HepG2 (cell line): Measurements from ENCODE around the gene TACC3. TPM values are rescaled to one million over a fixed set of nuclear protein-coding genes. Genes with fewer than 3 reads are reported as not detected.

Experiments used
- CHCHD3 ChIP-seq: sonication (generic); formaldehyde crosslinking; IDR thresholded peaks from 2 replicates; pipeline ENCODE4 v1.8.0; 2022; ENCODE audit warnings: mild to moderate bottlenecking, missing genetic modification reagents, moderate library complexity
- HDAC6 ChIP-seq: fragments of 200-600 bp; sonication (generic); IDR thresholded peaks from 2 replicates; pipeline ENCODE4 v1.7.0; 2017; ENCODE audit warnings: mild to moderate bottlenecking, antibody characterized with exemption, low read length, low read depth
- HNF4A ChIP-seq: sonication (generic); formaldehyde crosslinking; IDR thresholded peaks from 2 replicates; pipeline ENCODE4 v1.4.0; 2020; ENCODE audit warnings: missing genetic modification reagents
- HNRNPH1 ChIP-seq: fragments of 200-400 bp; formaldehyde crosslinking; optimal IDR thresholded peaks from 2 replicates; pipeline ENCODE3; 2017; ENCODE audit warnings: mild to moderate bottlenecking, low read depth, low read length
- KDM5A ChIP-seq: fragments of 200-600 bp; sonication (generic); IDR thresholded peaks from 2 replicates; pipeline ENCODE4 v1.7.0; 2018; ENCODE audit warnings: antibody characterized with exemption, mild to moderate bottlenecking, low read length, borderline replicate concordance
- MIXL1 ChIP-seq: IDR thresholded peaks from 2 replicates; pipeline ENCODE4 v1.6.1; 2016
- REXO4 ChIP-seq: sonication (generic); formaldehyde crosslinking; IDR thresholded peaks from 2 replicates; pipeline ENCODE4 v1.8.0; 2022; ENCODE audit warnings: missing genetic modification reagents, mild to moderate bottlenecking, borderline replicate concordance
- RFXAP ChIP-seq: sonication (generic); formaldehyde crosslinking; IDR thresholded peaks from 2 replicates; pipeline ENCODE4 v1.4.0; 2020; ENCODE audit warnings: missing genetic modification reagents, borderline replicate concordance
- TOE1 ChIP-seq: sonication (generic); formaldehyde crosslinking; IDR thresholded peaks from 2 replicates; pipeline ENCODE4 v1.4.0; 2020; ENCODE audit warnings: mild to moderate bottlenecking, missing genetic modification reagents
- YY1 ChIP-seq: IDR thresholded peaks from 2 replicates; pipeline ENCODE4 v1.6.1; 2011; ENCODE audit warnings: low read length, low read depth, moderate library complexity, mild to moderate bottlenecking; ENCODE audit not compliant: insufficient read depth, insufficient replicate concordance
- ZFP82 ChIP-seq: sonication (generic); formaldehyde crosslinking; IDR thresholded peaks from 2 replicates; pipeline ENCODE4 v1.5.1; 2020; ENCODE audit warnings: mild to moderate bottlenecking, missing genetic modification reagents, borderline replicate concordance
- ZNF101 ChIP-seq: sonication (generic); formaldehyde crosslinking; IDR thresholded peaks from 2 replicates; pipeline ENCODE4 v1.4.0; 2020; ENCODE audit warnings: mild to moderate bottlenecking, low read depth, missing genetic modification reagents, borderline replicate concordance
- ZNF564 ChIP-seq: sonication (generic); formaldehyde crosslinking; IDR thresholded peaks from 2 replicates; pipeline ENCODE4 v1.8.1; 2023; ENCODE audit warnings: mild to moderate bottlenecking, missing genetic modification reagents
- ZNF749 ChIP-seq: sonication (generic); formaldehyde crosslinking; IDR thresholded peaks from 2 replicates; pipeline ENCODE4 v1.8.0; 2022; ENCODE audit warnings: mild to moderate bottlenecking, missing genetic modification reagents, moderate library complexity, borderline replicate concordance
- ZNF780A ChIP-seq: sonication (generic); formaldehyde crosslinking; IDR thresholded peaks from 2 replicates; pipeline ENCODE4 v1.8.0; 2022; ENCODE audit warnings: mild to moderate bottlenecking, missing genetic modification reagents, moderate library complexity
- polyA plus RNA-seq, 8 experiments: library from polyadenylated mRNA; depleted of rRNA in 3 of 8; stranded (reverse) in 7 of 8; unstranded in 1 of 8; fragments of >200 nt; fragmentation: Illumina TruSeq in 4 of 8; extraction: Trizol in 4 of 8; gene quantifications; 2 replicates each; pipeline versions ENCODE4 v1.2.1 to v1.2.3, GENCODE V29; 2011 to 2016; ENCODE audit warnings: low read depth in 4 of 8, missing spikeins in 1 of 8, mixed read lengths in 1 of 8; ENCODE audit not compliant: insufficient read depth in 1 of 8
- total RNA-seq, 5 experiments: library from RNA; depleted of rRNA; stranded (reverse); fragments of >200 nt; fragmentation: Illumina TruSeq; extraction: Trizol; gene quantifications; 2 replicates each; pipeline ENCODE4 v1.2.3, GENCODE V29; 2016; ENCODE audit warnings: low read depth in 1 of 5
- TF ChIP-seq, protein P1 (sequence below): sonication (generic); formaldehyde crosslinking; IDR thresholded peaks from one replicate; pipeline ENCODE4 v1.5.1; 2020; ENCODE audit warnings: mild to moderate bottlenecking, missing genetic modification reagents; ENCODE audit errors: not compliant biosample characterization
- TF ChIP-seq, protein P2 (sequence below): sonication (generic); formaldehyde crosslinking; IDR thresholded peaks from 2 replicates; pipeline ENCODE4 v1.4.0; 2020; ENCODE audit warnings: missing genetic modification reagents, borderline replicate concordance
- TF ChIP-seq, protein P3 (sequence below): IDR thresholded peaks from 2 replicates; pipeline ENCODE4 v1.6.1; 2012; ENCODE audit warnings: low read depth, low read length, improper control_type of control experiment

TACC3 gene
- total and polyA plus RNA-seq, 2 of the 13 experiments (the other 11 are each of a cell fraction or from before 2014, with no cell fraction given): 20.3 to 21.2 TPM

GRCh38 chr4:1720163-1720983 is 948 bp upstream of the TACC3 start (continued):
- no peak for TF ChIP-seq TOE1
- TF ChIP-seq, protein P1, sequence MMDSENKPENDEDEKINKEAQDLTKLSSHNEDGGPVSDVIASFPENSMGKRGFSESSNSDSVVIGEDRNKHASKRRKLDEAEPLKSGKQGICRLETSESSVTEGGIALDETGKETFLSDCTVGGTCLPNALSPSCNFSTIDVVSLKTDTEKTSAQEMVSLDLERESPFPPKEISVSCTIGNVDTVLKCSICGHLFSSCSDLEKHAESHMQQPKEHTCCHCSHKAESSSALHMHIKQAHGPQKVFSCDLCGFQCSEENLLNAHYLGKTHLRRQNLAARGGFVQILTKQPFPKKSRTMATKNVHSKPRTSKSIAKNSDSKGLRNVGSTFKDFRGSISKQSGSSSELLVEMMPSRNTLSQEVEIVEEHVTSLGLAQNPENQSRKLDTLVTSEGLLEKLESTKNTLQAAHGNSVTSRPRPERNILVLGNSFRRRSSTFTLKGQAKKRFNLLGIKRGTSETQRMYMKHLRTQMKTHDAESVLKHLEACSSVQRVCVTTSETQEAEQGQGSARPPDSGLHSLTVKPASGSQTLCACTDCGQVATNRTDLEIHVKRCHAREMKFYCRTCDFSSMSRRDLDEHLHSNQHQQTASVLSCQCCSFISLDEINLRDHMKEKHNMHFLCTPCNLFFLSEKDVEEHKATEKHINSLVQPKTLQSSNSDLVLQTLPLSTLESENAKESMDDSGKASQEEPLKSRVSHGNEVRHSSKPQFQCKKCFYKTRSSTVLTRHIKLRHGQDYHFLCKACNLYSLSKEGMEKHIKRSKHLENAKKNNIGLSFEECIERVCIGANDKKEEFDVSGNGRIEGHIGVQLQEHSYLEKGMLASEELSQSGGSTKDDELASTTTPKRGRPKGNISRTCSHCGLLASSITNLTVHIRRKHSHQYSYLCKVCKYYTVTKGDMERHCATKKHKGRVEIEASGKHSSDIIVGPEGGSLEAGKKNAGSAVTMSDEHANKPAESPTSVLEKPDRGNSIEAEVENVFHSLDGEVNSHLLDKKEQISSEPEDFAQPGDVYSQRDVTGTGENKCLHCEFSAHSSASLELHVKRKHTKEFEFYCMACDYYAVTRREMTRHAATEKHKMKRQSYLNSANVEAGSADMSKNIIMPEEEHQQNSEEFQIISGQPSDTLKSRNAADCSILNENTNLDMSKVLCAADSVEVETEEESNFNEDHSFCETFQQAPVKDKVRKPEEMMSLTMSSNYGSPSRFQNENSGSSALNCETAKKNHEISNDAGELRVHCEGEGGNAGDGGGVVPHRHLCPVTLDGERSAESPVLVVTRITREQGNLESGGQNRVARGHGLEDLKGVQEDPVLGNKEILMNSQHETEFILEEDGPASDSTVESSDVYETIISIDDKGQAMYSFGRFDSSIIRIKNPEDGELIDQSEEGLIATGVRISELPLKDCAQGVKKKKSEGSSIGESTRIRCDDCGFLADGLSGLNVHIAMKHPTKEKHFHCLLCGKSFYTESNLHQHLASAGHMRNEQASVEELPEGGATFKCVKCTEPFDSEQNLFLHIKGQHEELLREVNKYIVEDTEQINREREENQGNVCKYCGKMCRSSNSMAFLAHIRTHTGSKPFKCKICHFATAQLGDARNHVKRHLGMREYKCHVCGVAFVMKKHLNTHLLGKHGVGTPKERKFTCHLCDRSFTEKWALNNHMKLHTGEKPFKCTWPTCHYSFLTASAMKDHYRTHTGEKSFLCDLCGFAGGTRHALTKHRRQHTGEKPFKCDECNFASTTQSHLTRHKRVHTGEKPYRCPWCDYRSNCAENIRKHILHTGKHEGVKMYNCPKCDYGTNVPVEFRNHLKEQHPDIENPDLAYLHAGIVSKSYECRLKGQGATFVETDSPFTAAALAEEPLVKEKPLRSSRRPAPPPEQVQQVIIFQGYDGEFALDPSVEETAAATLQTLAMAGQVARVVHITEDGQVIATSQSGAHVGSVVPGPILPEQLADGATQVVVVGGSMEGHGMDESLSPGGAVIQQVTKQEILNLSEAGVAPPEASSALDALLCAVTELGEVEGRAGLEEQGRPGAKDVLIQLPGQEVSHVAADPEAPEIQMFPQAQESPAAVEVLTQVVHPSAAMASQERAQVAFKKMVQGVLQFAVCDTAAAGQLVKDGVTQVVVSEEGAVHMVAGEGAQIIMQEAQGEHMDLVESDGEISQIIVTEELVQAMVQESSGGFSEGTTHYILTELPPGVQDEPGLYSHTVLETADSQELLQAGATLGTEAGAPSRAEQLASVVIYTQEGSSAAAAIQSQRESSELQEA (CRISPR knock-in tag): peak; percentile 66
- no peak for TF ChIP-seq YY1
- no peak for TF ChIP-seq REXO4
- TF ChIP-seq, protein P2, sequence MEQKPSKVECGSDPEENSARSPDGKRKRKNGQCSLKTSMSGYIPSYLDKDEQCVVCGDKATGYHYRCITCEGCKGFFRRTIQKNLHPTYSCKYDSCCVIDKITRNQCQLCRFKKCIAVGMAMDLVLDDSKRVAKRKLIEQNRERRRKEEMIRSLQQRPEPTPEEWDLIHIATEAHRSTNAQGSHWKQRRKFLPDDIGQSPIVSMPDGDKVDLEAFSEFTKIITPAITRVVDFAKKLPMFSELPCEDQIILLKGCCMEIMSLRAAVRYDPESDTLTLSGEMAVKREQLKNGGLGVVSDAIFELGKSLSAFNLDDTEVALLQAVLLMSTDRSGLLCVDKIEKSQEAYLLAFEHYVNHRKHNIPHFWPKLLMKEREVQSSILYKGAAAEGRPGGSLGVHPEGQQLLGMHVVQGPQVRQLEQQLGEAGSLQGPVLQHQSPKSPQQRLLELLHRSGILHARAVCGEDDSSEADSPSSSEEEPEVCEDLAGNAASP (CRISPR knock-in tag): no peak
- TF ChIP-seq HDAC6: no peak
- TF ChIP-seq ZNF101: no peak
- no peak for TF ChIP-seq ZFP82 (CRISPR knock-in tag)
- no peak for TF ChIP-seq MIXL1
- TF ChIP-seq HNRNPH1: no peak
- peak; percentile 65; the same call in 1 of the 2 replicates for TF ChIP-seq ZNF564 (CRISPR knock-in tag)
- TF ChIP-seq CHCHD3 (CRISPR knock-in tag): peak; percentile 92
- TF ChIP-seq HNF4A (CRISPR knock-in tag): no peak; the same call in 1 of the 2 replicates
- peak; percentile 34; the same call in 1 of the 2 replicates for TF ChIP-seq RFXAP (CRISPR knock-in tag)
- TF ChIP-seq ZNF780A: 0 out of 2 replicates have a peak, but pooled peaks have one; percentile 45
- no peak; the same call in 1 of the 2 replicates for TF ChIP-seq KDM5A
- TF ChIP-seq ZNF749 (CRISPR knock-in tag): no peak
- TF ChIP-seq, protein P3, sequence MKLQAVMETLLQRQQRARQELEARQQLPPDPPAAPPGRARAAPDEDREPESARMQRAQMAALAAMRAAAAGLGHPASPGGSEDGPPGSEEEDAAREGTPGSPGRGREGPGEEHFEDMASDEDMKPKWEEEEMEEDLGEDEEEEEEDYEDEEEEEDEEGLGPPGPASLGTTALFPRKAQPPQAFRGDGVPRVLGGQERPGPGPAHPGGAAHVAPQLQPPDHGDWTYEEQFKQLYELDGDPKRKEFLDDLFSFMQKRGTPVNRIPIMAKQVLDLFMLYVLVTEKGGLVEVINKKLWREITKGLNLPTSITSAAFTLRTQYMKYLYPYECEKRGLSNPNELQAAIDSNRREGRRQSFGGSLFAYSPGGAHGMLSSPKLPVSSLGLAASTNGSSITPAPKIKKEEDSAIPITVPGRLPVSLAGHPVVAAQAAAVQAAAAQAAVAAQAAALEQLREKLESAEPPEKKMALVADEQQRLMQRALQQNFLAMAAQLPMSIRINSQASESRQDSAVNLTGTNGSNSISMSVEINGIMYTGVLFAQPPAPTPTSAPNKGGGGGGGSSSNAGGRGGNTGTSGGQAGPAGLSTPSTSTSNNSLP: no peak
